Left kidney (tissue), 2 donors: Measurements from ENCODE around the gene TOMM22. TPM values are rescaled to one million over a fixed set of nuclear protein-coding genes. Genes with fewer than 3 reads are reported as not detected.

Experiments
- DNase-seq: peaks from one replicate; pipeline ENCODE4 v3.0.0-alpha.2; 2013
- polyA plus RNA-seq: library from polyadenylated mRNA; unstranded; fragments of 120-200 nt; gene quantifications from one replicate; pipeline ENCODE4 v1.2.1, GENCODE V29; 2013; ENCODE audit not compliant: insufficient read length

The TOMM22 gene
- polyA plus RNA-seq, 1 donor: 101 TPM

- DNase-seq: no peak
Measured at GRCh38 chr22:38694049-38694448, 12.3 kb downstream of the TOMM22 start.

- DNase-seq: no peak
Measured at GRCh38 chr22:38694940-38695339, 13.2 kb downstream of the TOMM22 start.

- no peak for DNase-seq
Measured at GRCh38 chr22:38696606-38697424, 15.1 kb downstream of the TOMM22 start.

- DNase-seq: no peak
Measured at GRCh38 chr22:38697425-38698089, 15.8 kb downstream of the TOMM22 start.

- DNase-seq: no peak
Measured at GRCh38 chr22:38698407-38699094, 16.8 kb downstream of the TOMM22 start.

- no peak for DNase-seq
Measured at GRCh38 chr22:38699143-38699542, 17.4 kb downstream of the TOMM22 start.

- DNase-seq: peak; percentile 36
Measured at GRCh38 chr22:38699784-38700183, 18.0 kb downstream of the TOMM22 start.

GRCh38 chr22:38700270-38700788 is 18.6 kb downstream of the TOMM22 start:
- DNase-seq: no peak

- DNase-seq: peak; percentile 92
Measured at GRCh38 chr22:38700789-38701628, 19.3 kb downstream of the TOMM22 start, which contains the start of gene JOSD1. Gene JOSD1, minus strand, starts transcription at chr22:38700943. Its CDS starts 956 bp downstream, at chr22:38699987.

- DNase-seq: no peak
Measured at GRCh38 chr22:38704654-38705234, 23.0 kb downstream of the TOMM22 start.

- peak; percentile 100 for DNase-seq
Measured at GRCh38 chr22:38705235-38706100, 23.7 kb downstream of the TOMM22 start, which contains the start of gene GTPBP1. Gene GTPBP1, plus strand, starts transcription at chr22:38705944. Its CDS starts 12 bp downstream, at chr22:38705956.

- DNase-seq: no peak
Measured at GRCh38 chr22:38706101-38706900, 24.5 kb downstream of the TOMM22 start.

GRCh38 chr22:38706901-38707195 is 25.1 kb downstream of the TOMM22 start:
- DNase-seq: no peak

GRCh38 chr22:38707346-38707745 is 25.6 kb downstream of the TOMM22 start:
- DNase-seq: no peak

- DNase-seq: no peak
Measured at GRCh38 chr22:38707984-38708383, 26.2 kb downstream of the TOMM22 start.

- no peak for DNase-seq
Measured at GRCh38 chr22:38709306-38709705, 27.5 kb downstream of the TOMM22 start.

- no peak for DNase-seq
Measured at GRCh38 chr22:38710351-38710750, 28.6 kb downstream of the TOMM22 start.

GRCh38 chr22:38710866-38711265 is 29.1 kb downstream of the TOMM22 start:
- no peak for DNase-seq

GRCh38 chr22:38712486-38713207 is 30.9 kb downstream of the TOMM22 start:
- no peak for DNase-seq
